GM12878 (cell line): ENCODE measurements around the gene LRRC2. TPM values are rescaled to one million over a fixed set of nuclear protein-coding genes. Genes with fewer than 3 reads are reported as not detected.

ENCODE experiments used
- ATAC-seq: fragments of 200-7000 bp; cut with Tn5 transposase; 3 replicates; pipeline ENCODE4 v1.9.1; 2020; ENCODE audit warnings: mild to moderate bottlenecking, moderate library complexity
- BruUV-seq: library from RNA; stranded (reverse); fragments of 400-500 nt; replicated peaks from 2 replicates; lab custom pipeline; 2021; lab: Mats Ljungman, UMichigan
- CTCF ChIA-PET: fragments of 300-600 bp; sonication (Branson Sonifier 250); formaldehyde crosslinking; extraction: SDS; loops from one replicate; lab custom pipeline; 2021; ENCODE audit warnings: inconsistent platforms; lab: Yijun Ruan, JAX
- POLR2A ChIA-PET: fragments of 350-600 bp; formaldehyde crosslinking; extraction: SDS; loops from one replicate; lab custom pipeline; 2021; ENCODE audit warnings: inconsistent platforms; lab: Charles Lee
- RAD21 ChIA-PET: fragments of 300-600 bp; sonication (Branson Sonifier 250); formaldehyde crosslinking; loops from one replicate; lab custom pipeline; 2023; ENCODE audit warnings: antibody characterized with exemption; ENCODE audit not compliant: unreplicated experiment; lab: Charles Lee
- SMC1A ChIA-PET: fragments of 300-600 bp; sonication (Branson Sonifier 250); formaldehyde crosslinking; loops from one replicate; lab custom pipeline; 2023; ENCODE audit not compliant: unreplicated experiment, uncharacterized antibody; lab: Charles Lee
- DNase-seq: peaks from one replicate; pipeline ENCODE4 v3.0.0-alpha.2; 2011; ENCODE audit warnings: low read depth, low spot score
- FAIRE-seq: peaks from 3 replicates; lab custom pipeline; 2011; peaks lifted over from hg19 to GRCh38; lab: Jason Lieb, UNC
- H2AFZ ChIP-seq: 2 replicates; pipeline ENCODE4 v1.6.0; 2011; ENCODE audit warnings: low read depth, low read length, control low read depth; ENCODE audit not compliant: control insufficient read depth
- H3K27ac ChIP-seq: 2 replicates; pipeline ENCODE4 v1.5.1; 2011; ENCODE audit warnings: control low read depth; ENCODE audit not compliant: control insufficient read depth, insufficient read depth
- H3K27me3 ChIP-seq, 2 experiments: replicated peaks in 1 of 2; 2 replicates each; pipeline versions ENCODE4 v1.6.0 to v1.6.1; 2011; ENCODE audit warnings: low read length in 1 of 2; ENCODE audit not compliant: control insufficient read depth in 2 of 2, insufficient read depth in 2 of 2
- H3K36me3 ChIP-seq, 2 experiments: 2 replicates each; pipeline ENCODE4 v1.5.1; 2011; ENCODE audit warnings: low read length in 1 of 2; ENCODE audit not compliant: control insufficient read depth in 2 of 2, insufficient read depth in 2 of 2
- H3K4me1 ChIP-seq: 2 replicates; pipeline ENCODE4 v1.6.1; 2011; ENCODE audit warnings: mild to moderate bottlenecking, low read length, moderate library complexity, mixed read lengths; ENCODE audit not compliant: control insufficient read depth, insufficient read depth
- H3K4me2 ChIP-seq: 2 replicates; pipeline ENCODE4 v1.6.0; 2011; ENCODE audit warnings: control low read depth; ENCODE audit not compliant: control insufficient read depth, insufficient read depth
- H3K4me3 ChIP-seq: fragments of 200-600 bp; sonication (generic); 2 replicates; pipeline ENCODE4 v1.5.1; 2016
- H3K79me2 ChIP-seq: 2 replicates; pipeline ENCODE4 v1.6.0; 2011; ENCODE audit warnings: low read length; ENCODE audit not compliant: control insufficient read depth, insufficient read depth
- H3K9ac ChIP-seq: 2 replicates; pipeline ENCODE4 v1.8.0; 2011; ENCODE audit warnings: low read length, control low read depth, mixed read lengths; ENCODE audit not compliant: control insufficient read depth, insufficient read depth
- H3K9me3 ChIP-seq: replicated peaks from 3 replicates; pipeline ENCODE4 v1.5.1; 2011; ENCODE audit warnings: mild to moderate bottlenecking, low read length; ENCODE audit not compliant: control insufficient read depth, insufficient read depth
- H4K20me1 ChIP-seq: 2 replicates; pipeline ENCODE4 v1.6.0; 2011; ENCODE audit not compliant: control insufficient read depth, insufficient read depth
- CUX1 ChIP-seq: IDR thresholded peaks from 2 replicates; pipeline ENCODE4 v1.6.1; 2012; ENCODE audit warnings: improper control_type of control experiment, low read depth, low read length; ENCODE audit not compliant: insufficient replicate concordance
- HDGF ChIP-seq: fragments of 450-650 bp; IDR thresholded peaks from 2 replicates; pipeline ENCODE4 v1.6.1; 2016; ENCODE audit warnings: antibody characterized with exemption
- IKZF1 ChIP-seq: fragments of 450-650 bp; conservative IDR thresholded peaks from 2 replicates; pipeline ENCODE4 v1.6.1; 2017; ENCODE audit warnings: antibody characterized with exemption, mild to moderate bottlenecking
- IKZF2 ChIP-seq, 2 experiments: fragments of 450-650 bp; IDR thresholded peaks; 2 replicates each; pipeline ENCODE4 v1.6.1; 2017; ENCODE audit warnings: mild to moderate bottlenecking in 2 of 2, moderate library complexity in 2 of 2
- KLF5 ChIP-seq: fragments of 450-650 bp; IDR thresholded peaks from 2 replicates; pipeline ENCODE4 v1.6.1; 2014; ENCODE audit warnings: mild to moderate bottlenecking; ENCODE audit not compliant: partially characterized antibody
- NFYB ChIP-seq: IDR thresholded peaks from 2 replicates; pipeline ENCODE4 v1.6.1; 2011; ENCODE audit warnings: low read depth, mild to moderate bottlenecking, low read length, improper control_type of control experiment, moderate library complexity; ENCODE audit not compliant: insufficient read depth
- PAX8 ChIP-seq: fragments of 450-650 bp; IDR thresholded peaks from 2 replicates; pipeline ENCODE4 v1.6.1; 2017; ENCODE audit warnings: mild to moderate bottlenecking, moderate library complexity
- RELB ChIP-seq: fragments of 450-650 bp; IDR thresholded peaks from 2 replicates; pipeline ENCODE4 v1.6.1; 2017; ENCODE audit warnings: low read depth, mild to moderate bottlenecking, moderate library complexity
- SKIL ChIP-seq: fragments of 450-650 bp; IDR thresholded peaks from 2 replicates; pipeline ENCODE4 v1.6.1; 2017; ENCODE audit warnings: mild to moderate bottlenecking, low read depth, inconsistent platforms; ENCODE audit not compliant: poor library complexity, severe bottlenecking
- SREBF1 ChIP-seq: IDR thresholded peaks from 2 replicates; pipeline ENCODE4 v1.6.1; 2012; ENCODE audit warnings: mild to moderate bottlenecking, low read length
- STAT1 ChIP-seq: fragments of 450-650 bp; conservative IDR thresholded peaks from 2 replicates; pipeline ENCODE4 v1.6.1; 2014; ENCODE audit warnings: antibody characterized with exemption, mild to moderate bottlenecking
- WGBS: methylation state at CpG from one replicate; pipeline ENCODE4 v1.1.6; 2016; ENCODE audit warnings: low lambda C conversion rate; ENCODE audit not compliant: insufficient replicate concordance, insufficient coverage; ENCODE audit errors: missing lambda C conversion rate; 5-methylcytosine and 5-hydroxymethylcytosine counted together
- in situ Hi-C: fragments of 300-500 bp; cut with MboI; formaldehyde crosslinking; loops from 9 replicates; pipeline ENCODE4 v1.14.3; 2018; ENCODE audit warnings: mixed read lengths
- intact Hi-C: fragments of 100-400 bp; cut with micrococcal nuclease; formaldehyde crosslinking; loops from one replicate; pipeline ENCODE4 v1.14.2; 2022; ENCODE audit not compliant: unreplicated experiment
- polyA plus RNA-seq, 11 experiments: library from polyadenylated mRNA; depleted of rRNA in 4 of 11; unstranded in 6 of 11; stranded (reverse) in 5 of 11; fragments of >200 nt; fragmentation: Nextera tagmentation in 4 of 11; fragmentation: Illumina TruSeq in 1 of 11; extraction: Ambion mirVana in 4 of 11; extraction: Trizol in 1 of 11; gene quantifications; 1 replicate in 1 of 11; 2 replicates in 10 of 11; pipeline versions ENCODE4 v1.2.1 to v1.2.3, GENCODE V29; 2011 to 2016; ENCODE audit warnings: inconsistent platforms in 2 of 11, missing spikeins in 2 of 11, low read depth in 1 of 11
- total RNA-seq, 4 experiments: library from RNA; depleted of rRNA in 3 of 4; stranded (reverse); fragments of >200 nt in 3 of 4; fragmentation: Illumina TruSeq in 1 of 4; extraction: Trizol in 1 of 4; gene quantifications; 2 replicates each; pipeline versions ENCODE4 v1.2.1 to v1.2.3, GENCODE V29; 2013 to 2021

The LRRC2 gene
- total and polyA plus RNA-seq, 10 of the 15 experiments (the other 5 are each of a cell fraction or from before 2014, with no cell fraction given) = not detected

- H3K9ac ChIP-seq = no peak overlapping the region
- FAIRE-seq = no peak
- H3K4me2 ChIP-seq = no peak overlapping the region
Measured at GRCh38 chr3:46580675-46581074, 14.6 kb upstream of the LRRC2 start.

More at GRCh38 chr3:46580675-46581074, 14.6 kb upstream of the LRRC2 start:
- BruUV-seq = no TSS peak
- WGBS = 41% methylated on average over 1 of the region's 1 CpG
- no peaks in the 10 kb centered on the region for H3K9me3 ChIP-seq
- no peaks in the 10 kb centered on the region for H3K36me3 ChIP-seq
- RAD21 ChIA-PET = no interaction called here
- no peaks in the 10 kb centered on the region for H3K79me2 ChIP-seq
- TF ChIP-seq CUX1 (no peak), STAT1 (no peak), HDGF (no peak), IKZF1 (no peak), IKZF2 (IDR thresholded peaks at IDR 0.05) (no peak), PAX8 (no peak), SREBF1 (no peak), NFYB (no peak), RELB (no peak), SKIL (no peak), KLF5 (no peak)
- no peak overlapping the region for H3K4me3 ChIP-seq
- H3K4me1 ChIP-seq = no peaks in the 10 kb centered on the region
- SMC1A ChIA-PET = no interaction called here
- no peaks in the 10 kb centered on the region for H4K20me1 ChIP-seq
- no peak overlapping the region for H3K27ac ChIP-seq
- H3K27me3 ChIP-seq = peaks cover 0 to 6% of the 10 kb centered on the region in 2 experiments; a peak in 3 of 4 replicates
- DNase-seq (no peak), ATAC-seq (no peak)
- no peak overlapping the region for H2AFZ ChIP-seq
- intact Hi-C loops = no loop called here
- in situ Hi-C loops = no loop called here
- CTCF ChIA-PET = no interaction called here
- POLR2A ChIA-PET = no interaction called here
